HL-60 (cell line): ENCODE results near the gene ZDBF2.

Source experiments
- DNase-seq, 2 experiments: peaks; one replicate each; pipeline ENCODE4 v3.0.0-alpha.2; 2010 to 2020; ENCODE audit warnings: low read depth in 1 of 2, low spot score in 1 of 2
- H3K27ac ChIP-seq: fragments of 250-450 bp; sonication (Bioruptor Pico); replicated peaks from 2 replicates; pipeline ENCODE4 v1.5.1; 2020; ENCODE audit warnings: mild to moderate bottlenecking, moderate library complexity
- H3K27me3 ChIP-seq: fragments of 250-450 bp; sonication (Bioruptor Pico); 2 replicates; pipeline ENCODE4 v1.5.1; 2021; ENCODE audit warnings: mild to moderate bottlenecking, moderate library complexity; ENCODE audit not compliant: insufficient read depth, poor library complexity, severe bottlenecking
- H3K4me3 ChIP-seq: replicated peaks from 2 replicates; pipeline ENCODE4 v1.5.1; 2011; ENCODE audit warnings: mild to moderate bottlenecking, control low read depth, low read length; ENCODE audit not compliant: insufficient read depth
- CTCF ChIP-seq: IDR thresholded peaks from one replicate; pipeline ENCODE4 v1.5.1; 2011; ENCODE audit warnings: low read length, control low read depth, inconsistent platforms; ENCODE audit not compliant: insufficient read depth
- GABPA ChIP-seq: IDR thresholded peaks from 2 replicates; pipeline ENCODE4 v1.6.1; 2012; ENCODE audit warnings: low read depth
- POLR2AphosphoS5 ChIP-seq: IDR thresholded peaks from 2 replicates; pipeline ENCODE4 v1.6.1; 2012; ENCODE audit warnings: low read depth
- REST ChIP-seq: IDR thresholded peaks from 2 replicates; pipeline ENCODE4 v1.6.1; 2012; ENCODE audit warnings: low read depth; ENCODE audit not compliant: insufficient replicate concordance
- SPI1 ChIP-seq: IDR thresholded peaks from 2 replicates; pipeline ENCODE4 v1.6.1; 2012; ENCODE audit warnings: low read depth, mild to moderate bottlenecking, borderline replicate concordance

ZDBF2 gene

GRCh38 chr2:206343144-206343543 is 68.7 kb downstream of the ZDBF2 start:
- TF ChIP-seq REST: no peak
- TF ChIP-seq CTCF: no peak
- TF ChIP-seq POLR2AphosphoS5: no peak
- no peak for TF ChIP-seq SPI1
- no peak for TF ChIP-seq GABPA
- no peak for DNase-seq
- Histone ChIP-seq H3K27me3 (no peaks in the 10 kb centered on the region), H3K27ac (no peak overlapping the region), H3K4me3 (no peak overlapping the region)

GRCh38 chr2:206343816-206344215 is 69.4 kb downstream of the ZDBF2 start:
- Histone ChIP-seq H3K27ac (no peak overlapping the region), H3K4me3 (no peak overlapping the region), H3K27me3 (no peaks in the 10 kb centered on the region)
- no peak for TF ChIP-seq SPI1
- no peak for TF ChIP-seq GABPA
- DNase-seq: no peak

- Histone ChIP-seq H3K27me3 (no peaks in the 10 kb centered on the region), H3K27ac (no peak overlapping the region), H3K4me3 (no peak overlapping the region)
- TF ChIP-seq POLR2AphosphoS5: no peak
- no peak for TF ChIP-seq GABPA
- no peak for TF ChIP-seq CTCF
- TF ChIP-seq SPI1: no peak
- DNase-seq: no peak
Measured at GRCh38 chr2:206345606-206346005, 71.1 kb downstream of the ZDBF2 start.

GRCh38 chr2:206349375-206349774 is 74.9 kb downstream of the ZDBF2 start:
- Histone ChIP-seq H3K4me3 (no peak overlapping the region), H3K27ac (no peak overlapping the region), H3K27me3 (no peaks in the 10 kb centered on the region)
- TF ChIP-seq SPI1 (no peak), CTCF (no peak), GABPA (no peak), POLR2AphosphoS5 (no peak), REST (no peak)
- DNase-seq: no peak
